HG03558 (cell line): Measurements from ENCODE around the gene HLA-G.
"Not testable (repeated sequence)": the region's sequence is repeated elsewhere in the genome, so short reads cannot be mapped to it uniquely, and the experiment has no call there.

Experiments used
- ATAC-seq: cut with Tn5 transposase; IDR thresholded peaks from one replicate; pipeline ENCODE4 v1.9.1; 2021; ENCODE audit warnings: moderate number of reproducible peaks; ENCODE audit not compliant: unreplicated experiment; ENCODE audit errors: extremely low read depth

Gene HLA-G

DNA sequence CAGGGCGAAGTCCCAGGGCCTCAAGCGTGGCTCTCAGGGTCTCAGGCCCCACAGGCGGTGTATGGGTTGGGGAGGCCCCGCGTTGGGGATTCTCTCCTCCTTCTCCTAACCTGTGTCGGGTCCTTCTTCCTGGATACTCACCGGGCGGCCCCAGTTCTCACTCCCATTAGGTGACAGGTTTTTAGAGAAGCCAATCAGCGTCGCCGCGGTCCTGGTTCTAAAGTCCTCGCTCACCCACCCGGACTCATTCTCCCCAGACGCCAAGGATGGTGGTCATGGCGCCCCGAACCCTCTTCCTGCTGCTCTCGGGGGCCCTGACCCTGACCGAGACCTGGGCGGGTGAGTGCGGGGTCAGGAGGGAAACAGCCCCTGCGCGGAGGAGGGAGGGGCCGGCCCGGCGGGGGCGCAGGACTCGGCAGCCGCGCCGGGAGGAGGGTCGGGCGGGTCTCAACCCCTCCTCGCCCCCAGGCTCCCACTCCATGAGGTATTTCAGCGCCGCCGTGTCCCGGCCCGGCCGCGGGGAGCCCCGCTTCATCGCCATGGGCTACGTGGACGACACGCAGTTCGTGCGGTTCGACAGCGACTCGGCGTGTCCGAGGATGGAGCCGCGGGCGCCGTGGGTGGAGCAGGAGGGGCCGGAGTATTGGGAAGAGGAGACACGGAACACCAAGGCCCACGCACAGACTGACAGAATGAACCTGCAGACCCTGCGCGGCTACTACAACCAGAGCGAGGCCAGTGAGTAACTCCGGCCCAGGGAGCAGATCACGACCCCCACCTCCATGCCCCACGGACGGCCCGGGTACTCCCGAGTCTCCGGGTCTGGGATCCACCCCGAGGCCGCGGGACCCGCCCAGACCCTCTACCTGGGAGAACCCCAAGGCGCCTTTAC is at the start of gene HLA-G:
Gene HLA-G (plus strand): TSS at position 247 of the 892 bp plus-strand sequence. CDS start 20 bp downstream, at position 267.
- no peak for ATAC-seq

DNA sequence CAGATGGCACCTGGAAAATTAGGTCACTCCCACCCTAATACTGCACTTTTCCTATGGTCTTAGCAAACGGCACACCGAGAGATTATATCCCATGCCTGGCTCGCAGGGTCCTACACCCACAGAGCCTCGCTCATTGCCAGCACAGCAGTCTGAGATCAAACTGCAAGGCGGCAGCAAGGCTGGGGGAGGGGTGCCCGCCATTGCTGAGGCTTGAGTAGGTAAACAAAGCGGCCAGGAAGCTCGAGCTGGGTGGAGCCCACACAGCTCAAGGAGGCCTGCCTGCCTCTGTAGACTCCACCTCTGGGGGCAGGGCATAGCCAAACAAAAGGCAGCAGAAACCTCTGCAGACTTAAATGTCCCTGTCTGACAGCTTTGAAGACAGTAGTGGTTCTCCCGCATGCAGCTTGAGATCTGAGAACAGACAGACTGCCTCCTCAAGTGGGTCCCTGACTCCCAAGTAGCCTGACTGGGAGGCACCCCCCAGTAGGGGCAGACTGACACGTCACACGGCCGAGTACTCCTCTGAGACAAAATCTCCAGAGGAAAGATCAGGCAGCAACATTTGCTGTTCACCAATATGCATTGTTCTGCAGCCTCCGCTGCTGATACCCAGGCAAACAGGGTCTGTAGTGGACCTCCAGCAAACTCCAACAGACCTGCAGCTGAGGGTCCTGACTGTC is 47.5 kb upstream of the HLA-G start:
- not testable (repeated sequence) for ATAC-seq

DNA sequence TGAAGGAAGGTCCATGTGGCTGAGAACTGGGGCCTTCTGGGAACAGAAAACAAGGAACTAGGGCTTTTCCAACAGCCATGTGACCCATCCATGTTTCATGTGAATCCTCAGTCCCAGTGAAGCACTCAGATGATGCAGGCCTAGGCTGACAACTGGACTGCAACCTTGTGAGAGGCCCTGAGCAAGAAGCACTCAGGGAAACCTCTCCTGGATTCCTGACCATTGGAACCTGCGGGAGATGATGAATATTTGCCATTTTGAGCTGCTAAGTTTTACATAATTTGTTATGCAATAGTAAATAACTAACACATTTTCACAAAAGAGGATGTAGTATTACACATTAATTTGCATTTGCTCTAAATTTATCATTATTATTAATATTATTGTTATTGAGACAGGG is 38.4 kb upstream of the HLA-G start:
- ATAC-seq, result no peak

- ATAC-seq, result no peak
These were observed 37.0 kb upstream of the HLA-G start for GRCh38 chr6:29790626-29791025.

- ATAC-seq, result no peak
These were observed 36.5 kb upstream of the HLA-G start for GRCh38 chr6:29791162-29791561.

GRCh38 chr6:29791786-29792122 is 35.9 kb upstream of the HLA-G start:
- no peak for ATAC-seq

DNA sequence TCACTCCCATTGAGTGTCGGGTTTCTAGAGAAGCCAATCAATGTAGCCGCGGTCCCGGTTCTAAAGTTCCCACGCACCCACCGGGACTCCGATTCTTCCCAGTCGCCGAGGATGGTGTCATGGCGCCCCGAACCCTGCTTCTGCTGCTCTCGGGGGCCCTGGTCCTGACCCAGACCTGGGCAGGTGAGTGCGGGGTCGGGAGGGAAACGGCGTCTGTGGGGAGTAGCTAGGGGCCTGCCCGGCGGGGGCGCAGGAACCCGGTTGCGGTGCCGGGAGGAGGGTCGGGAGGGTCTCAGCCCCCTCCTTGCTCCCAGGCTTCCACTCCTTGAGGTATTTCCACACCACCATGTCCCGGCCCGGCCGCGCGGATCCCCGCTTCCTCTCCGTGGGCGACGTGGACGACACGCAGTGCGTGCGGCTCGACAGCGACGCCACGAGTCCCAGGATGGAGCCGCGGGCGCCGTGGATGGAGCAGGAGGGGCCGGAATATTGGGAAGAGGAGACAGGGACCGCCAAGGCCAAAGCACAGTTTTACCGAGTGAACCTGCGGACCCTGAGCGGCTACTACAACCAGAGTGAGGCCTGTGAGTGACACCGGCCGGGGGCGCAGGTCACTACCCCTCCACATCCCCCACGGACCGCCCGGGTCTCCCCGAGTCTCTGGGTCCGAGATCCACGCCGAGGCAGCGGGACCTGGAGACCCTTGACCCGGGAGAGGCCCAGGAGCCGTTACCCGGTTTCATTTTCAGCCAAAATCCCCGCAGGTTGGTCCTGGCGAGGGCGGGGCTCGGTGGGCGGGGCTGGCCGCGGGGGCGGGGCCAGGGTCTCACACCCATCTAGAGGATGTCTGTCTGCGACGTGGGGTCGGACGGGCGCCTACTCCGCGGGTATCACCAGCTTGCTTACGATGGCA is 35.2 kb upstream of the HLA-G start:
- no peak for ATAC-seq

DNA sequence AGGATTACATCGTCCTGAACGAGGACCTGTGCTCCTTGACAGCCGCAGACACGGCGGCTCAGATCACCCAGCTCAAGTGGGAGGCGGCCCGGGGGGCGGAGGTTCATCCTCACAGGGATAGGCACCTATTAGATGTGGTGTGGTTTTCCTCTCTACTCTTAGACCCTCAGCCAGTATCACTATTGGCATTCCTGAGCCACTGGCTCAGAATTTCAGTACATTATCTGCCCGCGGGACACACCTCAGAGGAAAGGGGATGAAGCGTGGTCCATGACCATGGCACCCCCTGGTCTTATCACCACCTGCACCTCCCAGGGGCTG is 34.6 kb upstream of the HLA-G start:
- no peak for ATAC-seq

DNA sequence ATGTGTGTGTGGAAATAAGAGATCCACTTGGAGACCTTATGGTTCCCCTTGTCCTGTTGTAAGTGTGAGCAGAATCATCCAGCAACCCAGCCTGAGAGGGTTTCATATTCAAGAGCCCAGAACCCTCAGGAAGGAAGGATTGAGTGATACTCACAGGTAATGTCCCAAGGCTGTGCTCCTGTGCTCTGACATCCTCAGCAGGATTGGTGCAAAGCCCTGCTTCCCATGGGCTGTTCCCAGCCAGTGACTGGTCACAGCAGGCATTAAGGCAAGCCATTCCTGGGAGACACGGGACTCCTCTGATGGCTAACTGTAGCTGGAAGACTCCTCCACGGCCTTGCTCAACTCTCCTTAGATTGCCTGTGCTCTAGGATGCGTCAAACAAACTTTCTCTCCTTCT is 33.8 kb upstream of the HLA-G start:
- no peak for ATAC-seq

GRCh38 chr6:29796026-29796425 is 31.6 kb upstream of the HLA-G start:
- no peak for ATAC-seq

DNA sequence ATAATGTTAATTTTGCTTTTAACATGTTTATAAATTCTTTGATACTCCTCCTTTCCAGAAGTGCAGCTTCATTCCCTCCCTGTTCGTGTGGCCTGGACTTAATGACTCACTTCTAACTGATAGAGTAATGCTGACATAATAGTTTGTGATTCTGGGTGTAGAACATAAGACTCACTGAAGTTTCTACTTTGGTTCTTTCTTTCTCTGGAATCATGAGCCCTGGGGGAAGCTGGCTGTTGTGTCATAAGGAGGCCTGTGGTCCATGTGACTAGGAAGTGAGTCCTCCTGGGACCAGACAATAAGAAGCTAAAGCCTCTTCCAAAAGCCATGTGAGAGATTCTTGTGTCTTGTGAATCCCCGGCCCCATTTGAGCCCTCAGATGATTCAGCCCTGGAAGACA is 30.5 kb upstream of the HLA-G start:
- no peak for ATAC-seq

DNA sequence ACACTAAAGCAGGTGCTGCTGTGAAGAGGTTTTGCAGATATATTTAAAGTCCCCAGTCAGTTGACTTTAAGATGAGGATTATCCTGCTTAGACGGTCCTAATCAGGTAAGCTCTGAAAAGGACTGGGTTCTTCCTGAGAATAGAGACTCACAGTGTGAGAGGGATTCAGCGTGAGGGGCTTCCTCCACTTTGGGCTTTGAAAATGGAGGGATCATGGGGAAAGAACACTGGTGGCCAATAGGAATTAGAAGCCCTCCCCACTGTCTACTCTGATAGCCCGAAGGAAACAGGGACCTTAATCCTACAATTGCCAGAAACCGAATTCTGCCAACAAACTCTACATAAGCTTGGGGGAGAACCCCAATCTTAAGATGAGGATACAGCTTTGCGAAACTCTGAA is 29.7 kb upstream of the HLA-G start:
- ATAC-seq, result no peak

DNA sequence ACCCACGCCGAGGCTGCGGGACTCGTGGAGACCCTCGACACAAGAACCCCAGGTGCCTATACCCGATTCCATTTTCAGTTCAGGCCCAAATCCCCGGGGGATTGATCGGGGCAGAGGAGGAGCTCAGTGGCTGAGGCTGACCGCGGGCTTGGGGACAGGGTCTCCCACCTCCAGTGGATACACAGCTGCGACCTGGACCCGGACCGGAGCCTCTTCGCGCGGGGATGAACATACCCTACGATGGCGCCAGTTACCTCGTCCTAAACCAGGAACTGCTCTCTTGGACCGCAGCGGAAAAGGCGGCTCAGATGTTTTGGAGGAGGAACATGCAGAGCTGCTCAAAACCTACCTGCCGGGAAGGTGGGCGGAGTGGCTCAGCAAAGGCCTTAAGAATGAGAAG is 27.4 kb upstream of the HLA-G start:
- no peak for ATAC-seq

GRCh38 chr6:29806387-29806786 is 21.2 kb upstream of the HLA-G start:
- no peak for ATAC-seq

- ATAC-seq, result no peak
These were observed 18.4 kb upstream of the HLA-G start for GRCh38 chr6:29809249-29809648.

DNA sequence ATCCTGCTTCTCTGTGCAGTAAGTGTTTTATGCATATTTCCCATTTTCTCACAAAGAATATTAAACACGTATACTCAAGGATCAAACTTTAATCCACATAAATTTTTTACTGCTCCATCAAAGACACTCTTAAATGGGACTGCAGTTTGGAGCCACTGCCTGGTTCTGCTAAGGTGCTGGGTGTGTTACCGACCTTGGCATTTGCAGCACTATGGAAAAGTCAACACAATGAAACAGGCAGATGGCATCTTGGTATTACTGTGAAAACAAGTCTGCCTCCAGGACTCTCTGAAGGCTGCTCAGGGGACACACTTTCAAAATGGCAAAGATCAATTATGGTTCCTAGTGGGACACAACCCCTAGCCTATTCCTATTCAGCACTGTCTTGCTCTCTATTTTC is 17.3 kb upstream of the HLA-G start:
- no peak for ATAC-seq

DNA sequence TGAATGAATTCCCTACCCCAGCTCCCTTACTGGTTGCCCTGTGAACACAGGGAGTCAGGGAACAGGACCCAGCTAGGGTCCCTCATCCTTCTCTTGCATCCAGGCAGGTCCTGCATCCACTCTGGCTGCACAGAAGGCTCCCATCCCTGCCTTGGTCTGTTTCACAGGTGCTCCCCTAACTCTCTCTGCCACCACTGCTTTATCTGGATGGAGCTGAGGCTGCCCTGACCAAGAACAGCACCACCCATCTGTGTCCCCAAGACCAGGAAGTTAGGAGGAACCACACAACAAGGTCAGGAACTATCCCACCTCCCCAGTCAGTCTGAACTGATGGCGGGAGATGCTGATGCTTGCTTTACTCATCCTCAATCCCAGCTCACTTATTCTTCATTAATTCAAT is 16.2 kb upstream of the HLA-G start:
- no peak for ATAC-seq

GRCh38 chr6:29813066-29813465 is 14.6 kb upstream of the HLA-G start:
- no peak for ATAC-seq

DNA sequence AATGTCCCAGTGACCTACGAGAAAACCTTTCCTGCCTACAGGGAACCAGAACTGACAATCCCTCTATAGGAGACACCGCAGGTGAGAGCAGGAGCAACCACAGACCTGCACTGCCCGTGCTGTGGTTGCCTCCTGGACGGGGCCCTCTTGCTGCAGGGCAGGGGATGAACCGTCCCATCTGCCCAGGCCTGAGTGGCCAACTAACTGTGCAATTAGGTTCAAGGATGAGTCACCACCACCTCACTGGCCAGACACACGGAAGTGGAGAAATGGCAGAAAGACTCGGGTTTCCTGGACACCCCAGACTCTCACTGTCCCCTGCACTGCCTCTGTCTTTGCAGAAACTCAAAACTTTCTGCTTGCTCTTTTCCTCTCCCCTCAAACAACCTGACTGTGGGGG is 13.8 kb upstream of the HLA-G start:
- ATAC-seq, result no peak

- ATAC-seq, result no peak
These were observed 13.1 kb upstream of the HLA-G start for GRCh38 chr6:29814379-29815117.
